Gastrocnemius medialis (tissue), 4 donors: Measurements from ENCODE around the gene TDRD3.

Experiments
- POLR2A ChIP-seq, 2 donors: fragments of 450-650 bp; IDR thresholded peaks; one replicate each; pipeline ENCODE4 v1.6.1; 2017; ENCODE audit warnings: antibody characterized with exemption in 2 of 2, mild to moderate bottlenecking in 2 of 2, moderate library complexity in 2 of 2
- TF ChIP-seq, protein P1 (sequence below), 5 experiments: fragments of 450-650 bp in 3 of 5; fragments of 200-600 bp in 2 of 5; sonication (generic) in 2 of 5; IDR thresholded peaks in 4 of 5; conservative IDR thresholded peaks in 1 of 5; 1 replicate in 4 of 5; 2 replicates in 1 of 5; pipeline ENCODE4 v1.5.1; 2016 to 2019; ENCODE audit warnings: antibody characterized with exemption in 5 of 5, mild to moderate bottlenecking in 3 of 5, moderate library complexity in 3 of 5

DNA sequence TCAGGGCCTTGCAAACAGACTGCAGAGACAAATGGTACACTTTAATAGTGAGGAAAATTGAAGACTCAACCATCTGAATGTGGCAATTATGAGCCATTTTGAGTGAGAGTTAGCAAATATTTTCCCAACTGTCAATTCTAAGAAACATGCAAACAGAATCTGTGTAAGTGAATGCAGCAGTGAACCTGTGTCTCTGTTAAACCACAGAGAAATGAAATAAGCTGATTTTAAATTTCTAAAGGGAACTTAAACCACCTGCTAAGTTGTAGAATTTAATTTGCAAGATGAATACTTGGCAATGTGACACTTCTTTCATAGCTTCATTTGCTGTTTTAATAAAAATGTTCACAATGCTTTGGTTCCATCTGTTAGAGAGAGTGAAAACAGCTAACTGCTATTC is 42.0 kb upstream of the TDRD3 start:
- no peak for TF ChIP-seq POLR2A (IDR thresholded peaks at IDR 0.05)
- TF ChIP-seq, protein P1, sequence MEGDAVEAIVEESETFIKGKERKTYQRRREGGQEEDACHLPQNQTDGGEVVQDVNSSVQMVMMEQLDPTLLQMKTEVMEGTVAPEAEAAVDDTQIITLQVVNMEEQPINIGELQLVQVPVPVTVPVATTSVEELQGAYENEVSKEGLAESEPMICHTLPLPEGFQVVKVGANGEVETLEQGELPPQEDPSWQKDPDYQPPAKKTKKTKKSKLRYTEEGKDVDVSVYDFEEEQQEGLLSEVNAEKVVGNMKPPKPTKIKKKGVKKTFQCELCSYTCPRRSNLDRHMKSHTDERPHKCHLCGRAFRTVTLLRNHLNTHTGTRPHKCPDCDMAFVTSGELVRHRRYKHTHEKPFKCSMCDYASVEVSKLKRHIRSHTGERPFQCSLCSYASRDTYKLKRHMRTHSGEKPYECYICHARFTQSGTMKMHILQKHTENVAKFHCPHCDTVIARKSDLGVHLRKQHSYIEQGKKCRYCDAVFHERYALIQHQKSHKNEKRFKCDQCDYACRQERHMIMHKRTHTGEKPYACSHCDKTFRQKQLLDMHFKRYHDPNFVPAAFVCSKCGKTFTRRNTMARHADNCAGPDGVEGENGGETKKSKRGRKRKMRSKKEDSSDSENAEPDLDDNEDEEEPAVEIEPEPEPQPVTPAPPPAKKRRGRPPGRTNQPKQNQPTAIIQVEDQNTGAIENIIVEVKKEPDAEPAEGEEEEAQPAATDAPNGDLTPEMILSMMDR (IDR thresholded peaks at IDR 0.05 in 4 of 5, conservative IDR thresholded peaks at IDR 0.05 in 1 of 5) = no peak
